CD4-positive, alpha-beta T cell (primary cell): Measurements from ENCODE around the gene LMNTD2. TPM values are rescaled to one million over a fixed set of nuclear protein-coding genes. Genes with fewer than 3 reads are reported as not detected.
A peak's percentile ranks its signal among the peaks of the same experiment; 100 is the strongest.

Experiments used
- ATAC-seq: fragments of 200-7000 bp; cut with Tn5 transposase; one replicate; pipeline ENCODE4 v1.10.0; 2022; ENCODE audit warnings: mild to moderate bottlenecking; ENCODE audit not compliant: poor library complexity
- CTCF ChIA-PET: fragments of 350-600 bp; sonication (Branson Sonifier 250); formaldehyde crosslinking; loops from one replicate; lab custom pipeline; 2021; ENCODE audit warnings: antibody characterized with exemption, inconsistent platforms; lab: Charles Lee
- POLR2A ChIA-PET: fragments of 350-600 bp; sonication (Branson Sonifier 250); formaldehyde crosslinking; loops from one replicate; lab custom pipeline; 2021; ENCODE audit warnings: antibody characterized with exemption, inconsistent platforms; lab: Charles Lee
- DNase-seq, 14 experiments: peaks; one replicate each; pipeline ENCODE4 v3.0.0-alpha.2; 2013 to 2020; ENCODE audit warnings: mixed read lengths in 2 of 14
- H3K27ac ChIP-seq, 2 donors: one replicate each; pipeline versions ENCODE4 v1.5.1 to v1.7.0; 2013; ENCODE audit warnings: low read length in 2 of 2, low read depth in 1 of 2, mild to moderate bottlenecking in 1 of 2
- H3K27me3 ChIP-seq, 2 experiments: 1 replicate in 1 of 2; 2 replicates in 1 of 2; pipeline versions ENCODE4 v1.6.1 to v1.7.0; 2013; ENCODE audit warnings: low read length in 2 of 2, control low read depth in 1 of 2, mild to moderate bottlenecking in 1 of 2, moderate library complexity in 1 of 2; ENCODE audit not compliant: insufficient read depth in 2 of 2, control insufficient read depth in 1 of 2
- H3K36me3 ChIP-seq: one replicate; pipeline ENCODE4 v1.6.1; 2013; ENCODE audit warnings: low read length, control low read depth; ENCODE audit not compliant: insufficient read depth
- H3K4me1 ChIP-seq: one replicate; pipeline ENCODE4 v1.6.1; 2013; ENCODE audit warnings: low read length, control low read depth; ENCODE audit not compliant: insufficient read depth
- H3K4me3 ChIP-seq: one replicate; pipeline ENCODE4 v1.5.1; 2013; ENCODE audit warnings: mild to moderate bottlenecking, low read length, moderate library complexity
- H3K9me3 ChIP-seq, 2 experiments: 1 replicate in 1 of 2; 2 replicates in 1 of 2; pipeline versions ENCODE4 v1.6.1 to v1.7.0; 2013; ENCODE audit warnings: low read length in 2 of 2, mild to moderate bottlenecking in 2 of 2, control low read depth in 1 of 2, moderate library complexity in 1 of 2; ENCODE audit not compliant: control insufficient read depth in 1 of 2, insufficient read depth in 1 of 2
- H3K27ac Mint-ChIP-seq: one replicate; pipeline ENCODE4 v1.8.0; 2020; ENCODE audit warnings: mixed read lengths
- H3K27me3 Mint-ChIP-seq: one replicate; pipeline ENCODE4 v1.8.0; 2021; ENCODE audit warnings: mixed read lengths
- H3K36me3 Mint-ChIP-seq: one replicate; pipeline ENCODE4 v1.8.0; 2021; ENCODE audit warnings: low read depth, mixed read lengths
- H3K4me1 Mint-ChIP-seq: one replicate; pipeline ENCODE4 v1.8.0; 2021; ENCODE audit warnings: low read depth, mixed read lengths
- H3K4me3 Mint-ChIP-seq: one replicate; pipeline ENCODE4 v1.8.0; 2020; ENCODE audit warnings: mild to moderate bottlenecking, mixed read lengths
- H3K9me3 Mint-ChIP-seq: one replicate; pipeline ENCODE4 v1.8.0; 2020; ENCODE audit warnings: mixed read lengths
- CTCF ChIP-seq: fragments of 200-600 bp; IDR thresholded peaks from one replicate; pipeline ENCODE4 v1.8.0; 2022; ENCODE audit warnings: antibody characterized with exemption, mild to moderate bottlenecking
- intact Hi-C, 2 experiments: fragments of 100-400 bp; cut with DNase I in 1 of 2; cut with micrococcal nuclease in 1 of 2; formaldehyde crosslinking; loops; one replicate each; pipeline versions ENCODE4 v1.15.1 to v1.9.0; 2023 to 2025; cut with DNase I, micrococcal nuclease
- total RNA-seq, 174 experiments: library from RNA in 2 of 174; stranded (reverse) in 2 of 174; gene quantifications; one replicate each; pipeline ENCODE4 v1.2.3 and lab custom pipeline; 2021 to 2026

LMNTD2 gene
- total RNA-seq, 2 experiments from 2014 or later: 8.2 to 10.3 TPM

DNA sequence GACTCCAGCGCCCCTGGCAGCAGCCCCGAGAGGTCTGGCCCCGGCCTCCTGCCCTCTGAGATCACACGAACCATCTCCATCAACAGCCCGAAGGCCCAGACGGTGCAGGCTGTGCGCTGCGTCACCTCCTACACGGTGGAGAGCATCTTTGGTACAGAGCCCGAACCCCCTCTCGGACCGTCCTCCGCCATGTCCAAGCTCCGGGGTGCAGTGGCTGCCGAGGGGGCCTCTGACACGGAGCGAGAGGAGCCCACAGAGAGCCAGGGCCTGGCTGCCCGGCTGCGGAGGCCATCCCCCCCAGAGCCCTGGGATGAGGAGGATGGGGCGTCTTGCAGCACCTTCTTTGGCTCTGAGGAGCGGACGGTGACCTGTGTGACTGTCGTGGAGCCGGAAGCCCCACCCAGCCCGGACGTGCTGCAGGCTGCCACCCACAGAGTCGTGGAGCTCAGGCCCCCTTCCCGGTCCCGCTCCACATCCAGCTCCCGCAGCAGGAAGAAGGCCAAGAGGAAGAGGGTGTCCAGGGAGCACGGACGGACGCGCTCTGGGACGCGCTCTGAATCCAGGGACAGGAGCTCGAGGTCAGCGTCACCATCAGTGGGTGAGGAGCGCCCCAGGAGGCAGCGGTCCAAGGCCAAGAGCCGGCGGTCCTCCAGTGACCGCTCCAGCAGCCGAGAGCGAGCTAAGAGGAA lies 47.6 kb upstream of the LMNTD2 start:
- CTCF ChIA-PET: no interaction called here
- Mint-ChIP-seq H3K27ac (peak overlapping the region; percentile 65), H3K36me3 (peaks cover 58% of the 10 kb centered on the region), H3K27me3 (no peaks in the 10 kb centered on the region), H3K4me3 (no peak overlapping the region), H3K4me1 (peaks cover 5% of the 10 kb centered on the region), H3K9me3 (no peaks in the 10 kb centered on the region)
- Histone ChIP-seq H3K9me3 (peaks cover 0 to 3% of the 10 kb centered on the region in 2 experiments), H3K36me3 (peaks cover 96% of the 10 kb centered on the region), H3K4me3 (no peak overlapping the region), H3K27ac (no peak overlapping the region), H3K27me3 (no peaks in the 10 kb centered on the region), H3K4me1 (peaks cover 2% of the 10 kb centered on the region)
- no peak for ATAC-seq
- no peak for TF ChIP-seq CTCF
- POLR2A ChIA-PET: no interaction called here
- peak in 1 of 14 experiments; percentile 25 for DNase-seq
- intact Hi-C loops: no loop called here

DNA sequence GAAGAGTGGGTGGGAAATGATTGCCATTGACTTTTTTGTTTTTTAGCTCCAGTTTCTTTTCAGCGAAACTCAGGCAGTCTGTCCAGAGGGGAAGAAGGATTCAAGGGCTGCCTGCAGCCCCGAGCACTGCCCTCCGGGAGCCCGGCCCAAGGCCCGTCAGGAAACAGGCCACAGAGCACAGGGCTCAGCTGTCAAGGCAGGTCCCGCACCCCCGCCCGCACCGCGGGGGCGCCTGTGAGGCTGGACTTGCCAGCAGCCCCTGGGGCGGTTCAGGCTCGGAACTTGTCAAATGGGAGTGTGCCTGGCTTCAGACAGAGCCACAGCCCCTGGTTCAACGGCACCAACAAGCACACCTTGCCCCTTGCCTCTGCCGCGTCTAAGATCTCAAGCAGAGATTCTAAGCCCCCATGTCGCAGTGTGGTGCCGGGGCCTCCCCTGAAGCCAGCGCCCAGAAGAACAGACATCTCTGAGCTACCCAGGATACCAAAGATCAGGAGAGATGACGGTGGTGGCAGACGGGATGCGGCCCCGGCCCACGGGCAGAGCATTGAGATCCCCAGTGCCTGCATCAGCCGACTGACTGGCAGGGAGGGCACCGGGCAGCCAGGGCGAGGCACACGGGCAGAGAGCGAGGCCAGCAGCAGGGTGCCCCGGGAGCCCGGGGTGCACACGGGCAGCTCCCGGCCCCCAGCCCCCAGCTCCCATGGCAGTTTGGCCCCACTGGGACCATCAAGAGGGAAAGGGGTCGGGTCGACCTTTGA lies 46.7 kb upstream of the LMNTD2 start:
- H3K36me3 Mint-ChIP-seq: peaks cover 58% of the 10 kb centered on the region
- DNase-seq (peak in 1 of 14 experiments; percentile 23), ATAC-seq (no peak)
- H3K36me3 ChIP-seq: peaks cover 92% of the 10 kb centered on the region
- no peak overlapping the region for H3K27ac ChIP-seq
- no peaks in the 10 kb centered on the region for H3K27me3 ChIP-seq
- no peak overlapping the region for H3K4me3 ChIP-seq
- H3K27me3 Mint-ChIP-seq: no peaks in the 10 kb centered on the region
- no peak overlapping the region for H3K27ac Mint-ChIP-seq
- TF ChIP-seq CTCF: no peak
- no peak overlapping the region for H3K4me3 Mint-ChIP-seq
- intact Hi-C loops: no loop called here
- POLR2A ChIA-PET: interaction anchor here (0.6 kb wide), 1 partner anchor 1791 kb away, joined by 3 read pairs; no protein-coding TSS in a partner anchor
- H3K9me3 ChIP-seq: no peaks in the 10 kb centered on the region
- no peaks in the 10 kb centered on the region for H3K4me1 ChIP-seq
- CTCF ChIA-PET: interaction anchor here (0.6 kb wide), 1 partner anchor 59 kb away, joined by 3 read pairs; no protein-coding TSS in a partner anchor
- H3K9me3 Mint-ChIP-seq: no peaks in the 10 kb centered on the region
- peaks cover 3% of the 10 kb centered on the region for H3K4me1 Mint-ChIP-seq

- no peak for ATAC-seq
- no peaks in the 10 kb centered on the region for H3K4me1 ChIP-seq
- no peaks in the 10 kb centered on the region for H3K9me3 ChIP-seq
- DNase-seq: no peak
- H3K27ac Mint-ChIP-seq: no peak overlapping the region
- H3K9me3 Mint-ChIP-seq: no peaks in the 10 kb centered on the region
- intact Hi-C loops: no loop called here
- no peak for TF ChIP-seq CTCF
- no peaks in the 10 kb centered on the region for H3K27me3 ChIP-seq
- H3K36me3 ChIP-seq: peaks cover 93% of the 10 kb centered on the region
- H3K27me3 Mint-ChIP-seq: no peaks in the 10 kb centered on the region
- POLR2A ChIA-PET: interaction anchor here (0.6 kb wide), 1 partner anchor 1792 kb away, joined by 3 read pairs; no protein-coding TSS in a partner anchor
- CTCF ChIA-PET: no interaction called here
- H3K4me3 Mint-ChIP-seq: no peak overlapping the region
- no peaks in the 10 kb centered on the region for H3K4me1 Mint-ChIP-seq
- no peak overlapping the region for H3K4me3 ChIP-seq
- H3K27ac ChIP-seq: no peak overlapping the region
- peaks cover 58% of the 10 kb centered on the region for H3K36me3 Mint-ChIP-seq
Measured at GRCh38 chr11:606245-606644, 45.7 kb upstream of the LMNTD2 start.
